CD4-positive, alpha-beta T cell (primary cell): ENCODE data around the gene GRHPR. TPM values are rescaled to one million over a fixed set of nuclear protein-coding genes. Genes with fewer than 3 reads are reported as not detected.

Experiments used
- ATAC-seq: fragments of 200-7000 bp; cut with Tn5 transposase; one replicate; pipeline ENCODE4 v1.10.0; 2022; ENCODE audit warnings: mild to moderate bottlenecking; ENCODE audit not compliant: poor library complexity
- CTCF ChIA-PET: fragments of 350-600 bp; sonication (Branson Sonifier 250); formaldehyde crosslinking; loops from one replicate; lab custom pipeline; 2021; ENCODE audit warnings: antibody characterized with exemption, inconsistent platforms; lab: Charles Lee
- POLR2A ChIA-PET: fragments of 350-600 bp; sonication (Branson Sonifier 250); formaldehyde crosslinking; loops from one replicate; lab custom pipeline; 2021; ENCODE audit warnings: antibody characterized with exemption, inconsistent platforms; lab: Charles Lee
- DNase-seq, 14 experiments: peaks; one replicate each; pipeline ENCODE4 v3.0.0-alpha.2; 2013 to 2020; ENCODE audit warnings: mixed read lengths in 2 of 14
- H3K27ac ChIP-seq, 2 donors: one replicate each; pipeline versions ENCODE4 v1.5.1 to v1.7.0; 2013; ENCODE audit warnings: low read length in 2 of 2, low read depth in 1 of 2, mild to moderate bottlenecking in 1 of 2
- H3K27me3 ChIP-seq, 2 experiments: 1 replicate in 1 of 2; 2 replicates in 1 of 2; pipeline versions ENCODE4 v1.6.1 to v1.7.0; 2013; ENCODE audit warnings: low read length in 2 of 2, control low read depth in 1 of 2, mild to moderate bottlenecking in 1 of 2, moderate library complexity in 1 of 2; ENCODE audit not compliant: insufficient read depth in 2 of 2, control insufficient read depth in 1 of 2
- H3K36me3 ChIP-seq: one replicate; pipeline ENCODE4 v1.6.1; 2013; ENCODE audit warnings: low read length, control low read depth; ENCODE audit not compliant: insufficient read depth
- H3K4me1 ChIP-seq: one replicate; pipeline ENCODE4 v1.6.1; 2013; ENCODE audit warnings: low read length, control low read depth; ENCODE audit not compliant: insufficient read depth
- H3K4me3 ChIP-seq: one replicate; pipeline ENCODE4 v1.5.1; 2013; ENCODE audit warnings: mild to moderate bottlenecking, low read length, moderate library complexity
- H3K9me3 ChIP-seq, 2 experiments: 1 replicate in 1 of 2; 2 replicates in 1 of 2; pipeline versions ENCODE4 v1.6.1 to v1.7.0; 2013; ENCODE audit warnings: low read length in 2 of 2, mild to moderate bottlenecking in 2 of 2, control low read depth in 1 of 2, moderate library complexity in 1 of 2; ENCODE audit not compliant: control insufficient read depth in 1 of 2, insufficient read depth in 1 of 2
- H3K27ac Mint-ChIP-seq: one replicate; pipeline ENCODE4 v1.8.0; 2020; ENCODE audit warnings: mixed read lengths
- H3K27me3 Mint-ChIP-seq: one replicate; pipeline ENCODE4 v1.8.0; 2021; ENCODE audit warnings: mixed read lengths
- H3K36me3 Mint-ChIP-seq: one replicate; pipeline ENCODE4 v1.8.0; 2021; ENCODE audit warnings: low read depth, mixed read lengths
- H3K4me1 Mint-ChIP-seq: one replicate; pipeline ENCODE4 v1.8.0; 2021; ENCODE audit warnings: low read depth, mixed read lengths
- H3K4me3 Mint-ChIP-seq: one replicate; pipeline ENCODE4 v1.8.0; 2020; ENCODE audit warnings: mild to moderate bottlenecking, mixed read lengths
- H3K9me3 Mint-ChIP-seq: one replicate; pipeline ENCODE4 v1.8.0; 2020; ENCODE audit warnings: mixed read lengths
- CTCF ChIP-seq: fragments of 200-600 bp; IDR thresholded peaks from one replicate; pipeline ENCODE4 v1.8.0; 2022; ENCODE audit warnings: antibody characterized with exemption, mild to moderate bottlenecking
- intact Hi-C, 2 experiments: fragments of 100-400 bp; cut with DNase I in 1 of 2; cut with micrococcal nuclease in 1 of 2; formaldehyde crosslinking; loops; one replicate each; pipeline versions ENCODE4 v1.15.1 to v1.9.0; 2023 to 2025; cut with DNase I, micrococcal nuclease
- total RNA-seq, 174 experiments: library from RNA in 2 of 174; stranded (reverse) in 2 of 174; gene quantifications; one replicate each; pipeline ENCODE4 v1.2.3 and lab custom pipeline; 2021 to 2026

Gene GRHPR
- total RNA-seq, 2 experiments from 2014 or later = 29.0 to 29.6 TPM

DNA sequence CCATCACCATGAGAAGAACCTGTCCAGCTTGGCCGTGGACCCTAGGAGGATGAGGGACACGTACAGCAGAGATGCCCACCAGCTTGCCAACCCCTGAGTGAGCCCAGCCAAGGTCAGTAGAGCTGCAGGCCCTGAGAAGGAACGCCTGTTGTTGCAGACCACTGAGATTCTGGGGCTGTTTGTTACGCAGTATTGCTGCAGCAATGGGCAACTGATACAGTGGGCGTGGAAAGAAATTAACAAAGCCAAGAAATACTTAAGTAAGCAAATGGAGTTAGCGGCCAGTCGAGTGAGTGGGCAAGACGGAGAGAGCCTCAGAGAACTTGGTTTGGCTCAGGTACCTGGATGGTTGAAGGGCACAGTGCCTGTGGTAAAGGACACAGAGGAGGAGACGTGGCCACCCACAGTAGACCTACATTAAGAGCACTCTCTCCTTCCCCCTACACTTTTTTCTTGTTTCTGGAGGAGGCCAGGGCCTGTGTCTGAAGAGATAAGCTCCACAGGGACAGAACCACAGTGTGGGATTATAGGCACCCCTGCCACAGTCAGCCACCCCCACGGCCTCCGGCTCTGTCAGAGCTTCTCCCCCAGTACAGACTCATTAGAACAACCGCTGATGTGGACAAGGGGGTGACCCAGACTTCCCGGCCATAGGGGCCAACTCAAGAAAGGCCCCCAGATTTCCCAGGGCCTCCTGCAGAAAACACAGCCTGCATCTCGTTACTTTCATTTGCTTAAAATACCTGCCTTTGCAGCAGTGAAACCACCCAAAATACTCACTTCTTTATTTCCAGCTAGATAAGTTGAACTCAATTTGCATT is 40.1 kb upstream of the GRHPR start:
- Mint-ChIP-seq H3K27me3 (no peaks in the 10 kb centered on the region), H3K27ac (no peak overlapping the region), H3K4me1 (no peaks in the 10 kb centered on the region)

GRCh38 chr9:37382982-37383357 is 39.5 kb upstream of the GRHPR start:
- Histone ChIP-seq H3K27me3 (peaks cover 0 to 7% of the 10 kb centered on the region in 2 experiments), H3K4me3 (no peak overlapping the region), H3K4me1 (no peaks in the 10 kb centered on the region), H3K36me3 (no peaks in the 10 kb centered on the region), H3K27ac (no peak overlapping the region), H3K9me3 (no peaks in the 10 kb centered on the region)
- Mint-ChIP-seq H3K4me3 (no peak overlapping the region), H3K27me3 (no peaks in the 10 kb centered on the region), H3K4me1 (no peaks in the 10 kb centered on the region), H3K9me3 (no peaks in the 10 kb centered on the region), H3K27ac (no peak overlapping the region), H3K36me3 (no peaks in the 10 kb centered on the region)
- CTCF ChIA-PET = no interaction called here
- POLR2A ChIA-PET = no interaction called here
- DNase-seq (no peak), ATAC-seq (no peak)
- no peak for TF ChIP-seq CTCF
- intact Hi-C loops = no loop called here

More for the DNA sequence above, 40.1 kb upstream of the GRHPR start:
- intact Hi-C loops = no loop called here
- H3K4me3 ChIP-seq = no peak overlapping the region
- H3K9me3 Mint-ChIP-seq = no peaks in the 10 kb centered on the region
- H3K27me3 ChIP-seq = peaks cover 0 to 7% of the 10 kb centered on the region in 2 experiments
- no peaks in the 10 kb centered on the region for H3K4me1 ChIP-seq
- no peak overlapping the region for H3K27ac ChIP-seq
- ATAC-seq = no peak
- H3K36me3 Mint-ChIP-seq = no peaks in the 10 kb centered on the region
- TF ChIP-seq CTCF = no peak
- H3K4me3 Mint-ChIP-seq = no peak overlapping the region
- CTCF ChIA-PET = no interaction called here
- POLR2A ChIA-PET = no interaction called here
- no peaks in the 10 kb centered on the region for H3K9me3 ChIP-seq
- H3K36me3 ChIP-seq = no peaks in the 10 kb centered on the region
- DNase-seq = peak in 1 of 14 experiments; percentile 11

GRCh38 chr9:37383393-37383792 is 39.1 kb upstream of the GRHPR start:
- Mint-ChIP-seq H3K9me3 (no peaks in the 10 kb centered on the region), H3K4me1 (no peaks in the 10 kb centered on the region), H3K27ac (no peak overlapping the region), H3K4me3 (no peak overlapping the region), H3K27me3 (no peaks in the 10 kb centered on the region), H3K36me3 (no peaks in the 10 kb centered on the region)
- no peaks in the 10 kb centered on the region for H3K36me3 ChIP-seq
- H3K27me3 ChIP-seq = peaks cover 0 to 5% of the 10 kb centered on the region in 2 experiments
- H3K27ac ChIP-seq = no peak overlapping the region
- no peak for TF ChIP-seq CTCF
- H3K4me1 ChIP-seq = no peaks in the 10 kb centered on the region
- H3K4me3 ChIP-seq = no peak overlapping the region
- DNase-seq (no peak), ATAC-seq (no peak)
- ChIA-PET POLR2A (no interaction called here), CTCF (no interaction called here)
- no peaks in the 10 kb centered on the region for H3K9me3 ChIP-seq
- intact Hi-C loops = no loop called here
